Sigmoid colon (tissue), 4 donors: ENCODE results near the gene EIF2S2.

Source experiments
- EP300 ChIP-seq, 4 donors: sonication (generic); formaldehyde crosslinking; IDR thresholded peaks; one replicate each; pipeline ENCODE4 v1.6.1; 2017; ENCODE audit warnings: antibody characterized with exemption in 4 of 4
- POLR2A ChIP-seq, 2 donors: fragments of 450-650 bp; IDR thresholded peaks; one replicate each; pipeline ENCODE4 v1.6.1; 2016; ENCODE audit warnings: antibody characterized with exemption in 2 of 2, mild to moderate bottlenecking in 2 of 2, moderate library complexity in 2 of 2
- TF ChIP-seq, protein P1 (sequence below), 4 experiments: fragments of 450-650 bp in 3 of 4; fragments of 200-600 bp in 1 of 4; IDR thresholded peaks; one replicate each; pipeline ENCODE4 v1.5.1; 2016 to 2019; ENCODE audit warnings: antibody characterized with exemption in 4 of 4, mild to moderate bottlenecking in 3 of 4, moderate library complexity in 2 of 4

DNA sequence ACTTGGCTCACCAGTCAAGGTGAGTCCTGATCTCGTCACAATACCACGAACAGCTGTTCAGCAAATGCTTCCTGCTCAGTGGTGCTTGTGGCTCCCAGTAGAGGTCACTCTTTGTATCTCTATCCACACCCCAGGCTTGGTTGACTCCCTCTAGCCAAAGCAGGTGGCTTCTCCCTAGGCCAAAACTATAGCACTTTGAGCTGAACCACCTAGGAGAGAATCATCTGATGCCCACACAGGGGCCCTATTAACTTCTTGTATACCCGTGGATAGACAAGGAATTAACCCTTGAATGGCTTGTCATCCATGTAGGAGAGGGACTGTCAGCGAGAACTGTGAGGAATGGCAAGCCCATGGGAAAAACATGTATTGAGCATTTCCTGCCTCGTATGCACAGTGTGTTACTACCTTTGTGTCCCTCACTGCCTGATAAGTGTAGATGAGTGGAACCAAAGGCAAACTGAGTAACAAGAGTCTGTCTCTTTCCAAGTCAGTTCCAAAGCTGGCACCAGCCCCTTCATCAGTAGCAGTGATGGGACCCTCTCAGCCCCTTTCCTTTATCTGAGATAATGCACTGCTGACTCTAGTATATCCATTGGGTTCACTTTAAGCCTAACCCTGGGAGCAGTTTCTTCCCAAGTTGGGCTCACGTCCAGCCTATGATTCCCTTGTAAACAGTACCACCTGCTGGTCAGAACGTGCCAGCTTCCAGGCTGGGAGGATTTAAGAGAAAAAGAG is 42.5 kb downstream of the EIF2S2 start:
- TF ChIP-seq, protein P1, sequence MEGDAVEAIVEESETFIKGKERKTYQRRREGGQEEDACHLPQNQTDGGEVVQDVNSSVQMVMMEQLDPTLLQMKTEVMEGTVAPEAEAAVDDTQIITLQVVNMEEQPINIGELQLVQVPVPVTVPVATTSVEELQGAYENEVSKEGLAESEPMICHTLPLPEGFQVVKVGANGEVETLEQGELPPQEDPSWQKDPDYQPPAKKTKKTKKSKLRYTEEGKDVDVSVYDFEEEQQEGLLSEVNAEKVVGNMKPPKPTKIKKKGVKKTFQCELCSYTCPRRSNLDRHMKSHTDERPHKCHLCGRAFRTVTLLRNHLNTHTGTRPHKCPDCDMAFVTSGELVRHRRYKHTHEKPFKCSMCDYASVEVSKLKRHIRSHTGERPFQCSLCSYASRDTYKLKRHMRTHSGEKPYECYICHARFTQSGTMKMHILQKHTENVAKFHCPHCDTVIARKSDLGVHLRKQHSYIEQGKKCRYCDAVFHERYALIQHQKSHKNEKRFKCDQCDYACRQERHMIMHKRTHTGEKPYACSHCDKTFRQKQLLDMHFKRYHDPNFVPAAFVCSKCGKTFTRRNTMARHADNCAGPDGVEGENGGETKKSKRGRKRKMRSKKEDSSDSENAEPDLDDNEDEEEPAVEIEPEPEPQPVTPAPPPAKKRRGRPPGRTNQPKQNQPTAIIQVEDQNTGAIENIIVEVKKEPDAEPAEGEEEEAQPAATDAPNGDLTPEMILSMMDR (IDR thresholded peaks at IDR 0.05) = peak; percentile 79 to 92 (median 85)
- TF ChIP-seq POLR2A (IDR thresholded peaks at IDR 0.05) = no peak
- no peak for TF ChIP-seq EP300 (IDR thresholded peaks at IDR 0.05)
